Activated CD8-positive, alpha-beta T cell treated with anti-CD3 and anti-CD28 coated beads for 36 hours (primary cell): ENCODE data around the gene RPS4Y1. TPM values are rescaled to one million over a fixed set of nuclear protein-coding genes. Genes with fewer than 3 reads are reported as not detected.

ENCODE experiments used
- ATAC-seq: fragments of 200-7000 bp; cut with Tn5 transposase; one replicate; pipeline ENCODE4 v1.10.0; 2021; ENCODE audit warnings: mild to moderate bottlenecking, moderate library complexity
- CTCF ChIA-PET: fragments of 350-600 bp; sonication (Branson Sonifier 250); formaldehyde crosslinking; loops from one replicate; lab custom pipeline; 2021; ENCODE audit warnings: antibody characterized with exemption; lab: Charles Lee
- POLR2A ChIA-PET: fragments of 350-600 bp; sonication (Branson Sonifier 250); formaldehyde crosslinking; loops from one replicate; lab custom pipeline; 2021; ENCODE audit warnings: antibody characterized with exemption; lab: Charles Lee
- DNase-seq: peaks from one replicate; pipeline ENCODE4 v3.0.0-alpha.2; 2020
- H3K27ac Mint-ChIP-seq: one replicate; pipeline ENCODE4 v1.8.0; 2021; ENCODE audit warnings: mild to moderate bottlenecking, mixed read lengths
- H3K27me3 Mint-ChIP-seq: one replicate; pipeline ENCODE4 v1.8.0; 2021; ENCODE audit warnings: mixed read lengths
- H3K36me3 Mint-ChIP-seq: one replicate; pipeline ENCODE4 v1.8.0; 2021; ENCODE audit warnings: low read depth, mixed read lengths
- H3K4me1 Mint-ChIP-seq: one replicate; pipeline ENCODE4 v1.8.0; 2021; ENCODE audit warnings: low read depth, mixed read lengths
- H3K4me3 Mint-ChIP-seq: one replicate; pipeline ENCODE4 v1.8.0; 2021; ENCODE audit warnings: mild to moderate bottlenecking, moderate library complexity, mixed read lengths
- H3K9me3 Mint-ChIP-seq: one replicate; pipeline ENCODE4 v1.8.0; 2021; ENCODE audit warnings: mixed read lengths
- CTCF ChIP-seq: fragments of 200-600 bp; IDR thresholded peaks from one replicate; pipeline ENCODE4 v1.8.0; 2022; ENCODE audit warnings: antibody characterized with exemption, mild to moderate bottlenecking
- intact Hi-C: fragments of 100-400 bp; cut with micrococcal nuclease; formaldehyde crosslinking; loops from one replicate; pipeline ENCODE4 v1.10.0; 2022
- total RNA-seq, 2 experiments: library from RNA; stranded (reverse); gene quantifications; one replicate each; pipeline ENCODE4 v1.2.3, GENCODE V29; 2021

The RPS4Y1 gene
- total RNA-seq, 2 experiments from 2014 or later: 406 to 411 TPM

- no peaks in the 10 kb centered on the region for H3K27me3 Mint-ChIP-seq
- intact Hi-C loops: no loop called here
- ChIA-PET CTCF (interaction anchor here (0.6 kb wide), 1 partner anchor 96 kb away, joined by 3 read pairs; no protein-coding TSS in a partner anchor), POLR2A (no interaction called here)
- peak overlapping the region; percentile 34 for H3K27ac Mint-ChIP-seq
- H3K4me1 Mint-ChIP-seq: peaks cover 8% of the 10 kb centered on the region
- DNase-seq: peak; percentile 53
- no peak for TF ChIP-seq CTCF
- H3K9me3 Mint-ChIP-seq: peaks cover 5% of the 10 kb centered on the region
- peaks cover 2% of the 10 kb centered on the region for H3K36me3 Mint-ChIP-seq
- H3K4me3 Mint-ChIP-seq: no peak overlapping the region
- peak; percentile 84 for ATAC-seq
These were observed 71.8 kb downstream of the RPS4Y1 start for GRCh38 chrY:2913066-2913815.

Other genes starting within 250 kb of the RPS4Y1 start
- not detected for gene SRY, start 53.9 kb upstream of the RPS4Y1 start, total RNA-seq
- gene ZFY, start 93.8 kb downstream of the RPS4Y1 start, total RNA-seq: 10 to 100 TPM; 13.4 to 16.8 TPM